Heart left ventricle (tissue), 13 donors: ENCODE data around the gene FNIP1.

Experiments used
- POLR2A ChIP-seq, 2 donors: fragments of 450-650 bp; IDR thresholded peaks; one replicate each; pipeline ENCODE4 v1.6.1; 2017; ENCODE audit warnings: antibody characterized with exemption in 2 of 2, mild to moderate bottlenecking in 2 of 2, moderate library complexity in 2 of 2
- TF ChIP-seq, protein P1 (sequence below), 12 donors: fragments of 200-600 bp; sonication (generic) in 4 of 12; IDR thresholded peaks; one replicate each; pipeline versions ENCODE4 v1.5.0 to v1.8.0; 2018 to 2022; ENCODE audit warnings: antibody characterized with exemption in 12 of 12, mild to moderate bottlenecking in 5 of 12
- donor health status: ischemic (EF 13 %, LVEDD 7.1; RV severe dilation, severe dysfunction).
- donor health status: DM: no; HTN: yes; CAD: no.
- donor health status: DM: no; HTN: no; CAD: no.
- donor health status: ischemic (EF 25% LVEDD 6.9; RV normal size, moderate dysfunction).
- donor health status: ischemic (EF 25% LVEDD 5.7; RV mildly dilated, moderate dysfunction).
- donor health status: ischemic (EF 35%, LVEDD 5.7; RV mildly dilated, moderate dysfunction).
- donor health status: nonischemic (EF 11% LVEDD 7.7; RV severe dilation, severe dysfunction).
- donor health status: DM: yes; HTN: yes; CAD: no.
- donor health status: PGD.
- donor health status: ischemic (EF 29% LVEDD 5.4; RV normal size, mild dysfunction).
- donor health status: nonischemic (EF 23%, LVEDD 6.1; RV moderate dilation, normal function).

DNA sequence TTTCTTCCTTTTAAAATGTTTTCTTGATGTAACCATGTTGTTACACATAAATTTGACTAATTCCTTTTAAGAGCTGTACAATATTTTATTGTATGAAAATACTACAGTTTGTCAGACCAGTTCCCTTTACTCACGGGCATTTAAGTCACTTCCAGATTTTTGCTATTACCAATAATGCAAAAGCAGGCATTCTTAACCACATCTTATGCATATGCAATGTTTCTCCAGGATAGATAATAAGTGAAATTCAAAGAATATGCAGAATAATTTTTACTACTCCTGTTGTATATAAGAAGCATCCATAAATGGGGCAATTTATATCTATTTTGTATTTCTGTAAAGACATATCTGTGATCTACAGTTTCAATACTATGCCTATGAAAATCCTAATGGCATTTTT is 77.3 kb downstream of the FNIP1 start:
- TF ChIP-seq, protein P1, sequence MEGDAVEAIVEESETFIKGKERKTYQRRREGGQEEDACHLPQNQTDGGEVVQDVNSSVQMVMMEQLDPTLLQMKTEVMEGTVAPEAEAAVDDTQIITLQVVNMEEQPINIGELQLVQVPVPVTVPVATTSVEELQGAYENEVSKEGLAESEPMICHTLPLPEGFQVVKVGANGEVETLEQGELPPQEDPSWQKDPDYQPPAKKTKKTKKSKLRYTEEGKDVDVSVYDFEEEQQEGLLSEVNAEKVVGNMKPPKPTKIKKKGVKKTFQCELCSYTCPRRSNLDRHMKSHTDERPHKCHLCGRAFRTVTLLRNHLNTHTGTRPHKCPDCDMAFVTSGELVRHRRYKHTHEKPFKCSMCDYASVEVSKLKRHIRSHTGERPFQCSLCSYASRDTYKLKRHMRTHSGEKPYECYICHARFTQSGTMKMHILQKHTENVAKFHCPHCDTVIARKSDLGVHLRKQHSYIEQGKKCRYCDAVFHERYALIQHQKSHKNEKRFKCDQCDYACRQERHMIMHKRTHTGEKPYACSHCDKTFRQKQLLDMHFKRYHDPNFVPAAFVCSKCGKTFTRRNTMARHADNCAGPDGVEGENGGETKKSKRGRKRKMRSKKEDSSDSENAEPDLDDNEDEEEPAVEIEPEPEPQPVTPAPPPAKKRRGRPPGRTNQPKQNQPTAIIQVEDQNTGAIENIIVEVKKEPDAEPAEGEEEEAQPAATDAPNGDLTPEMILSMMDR (IDR thresholded peaks at IDR 0.05) = no peak
- TF ChIP-seq POLR2A (IDR thresholded peaks at IDR 0.05) = no peak
